Measurements from ENCODE around the gene RBBP7. TPM values are rescaled to one million over a fixed set of nuclear protein-coding genes. Genes with fewer than 3 reads are reported as not detected.
A peak's percentile ranks its signal among the peaks of the same experiment; 100 is the strongest.

RBBP7 gene
- total RNA-seq, 1 donor from 2014 or later: 151 TPM

GRCh38 chrX:16910376-16910775, 40.2 kb upstream of the RBBP7 start:
- no peaks in the 10 kb centered on the region for H3K9me3 Mint-ChIP-seq (ENCODE audit: low read depth)
- peaks cover 14% of the 10 kb centered on the region for H3K27me3 Mint-ChIP-seq (ENCODE audit: low read depth)
- no peak for TF ChIP-seq CTCF (IDR thresholded peaks at IDR 0.05)
- H3K4me1 Mint-ChIP-seq (ENCODE audit: low read depth): no peaks in the 10 kb centered on the region
- DNase-seq (ENCODE audit: low spot score): no peak
- H3K36me3 Mint-ChIP-seq (ENCODE audit: low read depth): peaks cover 2% of the 10 kb centered on the region
- H3K27ac Mint-ChIP-seq (ENCODE audit: unreplicated experiment): no peak overlapping the region
- no peak overlapping the region for H3K4me3 Mint-ChIP-seq (ENCODE audit: unreplicated experiment)

- DNase-seq (ENCODE audit: low spot score): no peak
- Mint-ChIP-seq H3K36me3 (ENCODE audit: low read depth) (peaks cover 2% of the 10 kb centered on the region), H3K4me1 (ENCODE audit: low read depth) (no peaks in the 10 kb centered on the region), H3K27ac (ENCODE audit: unreplicated experiment) (no peak overlapping the region), H3K4me3 (ENCODE audit: unreplicated experiment) (no peak overlapping the region), H3K27me3 (ENCODE audit: low read depth) (peaks cover 17% of the 10 kb centered on the region), H3K9me3 (ENCODE audit: low read depth) (no peaks in the 10 kb centered on the region)
- no peak for TF ChIP-seq CTCF (IDR thresholded peaks at IDR 0.05)
Measured at GRCh38 chrX:16903274-16904022, 33.3 kb upstream of the RBBP7 start.

- Mint-ChIP-seq H3K27me3 (ENCODE audit: low read depth) (peaks cover 9% of the 10 kb centered on the region), H3K4me1 (ENCODE audit: low read depth) (peaks cover 8% of the 10 kb centered on the region), H3K4me3 (ENCODE audit: unreplicated experiment) (no peak overlapping the region), H3K27ac (ENCODE audit: unreplicated experiment) (no peak overlapping the region), H3K36me3 (ENCODE audit: low read depth) (no peaks in the 10 kb centered on the region), H3K9me3 (ENCODE audit: low read depth) (no peaks in the 10 kb centered on the region)
- no peak for DNase-seq (ENCODE audit: low spot score)
- TF ChIP-seq CTCF (IDR thresholded peaks at IDR 0.05): no peak
Measured at GRCh38 chrX:16897445-16897844, 27.3 kb upstream of the RBBP7 start.

- no peak overlapping the region for H3K27ac Mint-ChIP-seq (ENCODE audit: unreplicated experiment)
- DNase-seq (ENCODE audit: low spot score): no peak
- peak; percentile 96 for TF ChIP-seq CTCF (IDR thresholded peaks at IDR 0.05)
Measured at GRCh38 chrX:16892504-16893362, 22.6 kb upstream of the RBBP7 start.

GRCh38 chrX:16885628-16886027, 15.5 kb upstream of the RBBP7 start:
- Mint-ChIP-seq H3K4me3 (ENCODE audit: unreplicated experiment) (no peak overlapping the region), H3K27ac (ENCODE audit: unreplicated experiment) (no peak overlapping the region), H3K27me3 (ENCODE audit: low read depth) (no peaks in the 10 kb centered on the region), H3K9me3 (ENCODE audit: low read depth) (no peaks in the 10 kb centered on the region), H3K36me3 (ENCODE audit: low read depth) (no peaks in the 10 kb centered on the region), H3K4me1 (ENCODE audit: low read depth) (peaks cover 12% of the 10 kb centered on the region)
- no peak for DNase-seq (ENCODE audit: low spot score)
- no peak for TF ChIP-seq CTCF (IDR thresholded peaks at IDR 0.05)

More at GRCh38 chrX:16892504-16893362, 22.6 kb upstream of the RBBP7 start:
- Mint-ChIP-seq H3K4me1 (ENCODE audit: low read depth) (peaks cover 8% of the 10 kb centered on the region), H3K36me3 (ENCODE audit: low read depth) (no peaks in the 10 kb centered on the region), H3K4me3 (ENCODE audit: unreplicated experiment) (no peak overlapping the region), H3K9me3 (ENCODE audit: low read depth) (no peaks in the 10 kb centered on the region), H3K27me3 (ENCODE audit: low read depth) (peaks cover 3% of the 10 kb centered on the region)

Data from chondrocyte (in vitro differentiated cells).